ENCODE data around the gene NCOA7. TPM values are rescaled to one million over a fixed set of nuclear protein-coding genes. Genes with fewer than 3 reads are reported as not detected.

Gene NCOA7
- total and polyA plus RNA-seq, 4 donors, result 8.6 to 40.9 (median 17.6) TPM

DNA sequence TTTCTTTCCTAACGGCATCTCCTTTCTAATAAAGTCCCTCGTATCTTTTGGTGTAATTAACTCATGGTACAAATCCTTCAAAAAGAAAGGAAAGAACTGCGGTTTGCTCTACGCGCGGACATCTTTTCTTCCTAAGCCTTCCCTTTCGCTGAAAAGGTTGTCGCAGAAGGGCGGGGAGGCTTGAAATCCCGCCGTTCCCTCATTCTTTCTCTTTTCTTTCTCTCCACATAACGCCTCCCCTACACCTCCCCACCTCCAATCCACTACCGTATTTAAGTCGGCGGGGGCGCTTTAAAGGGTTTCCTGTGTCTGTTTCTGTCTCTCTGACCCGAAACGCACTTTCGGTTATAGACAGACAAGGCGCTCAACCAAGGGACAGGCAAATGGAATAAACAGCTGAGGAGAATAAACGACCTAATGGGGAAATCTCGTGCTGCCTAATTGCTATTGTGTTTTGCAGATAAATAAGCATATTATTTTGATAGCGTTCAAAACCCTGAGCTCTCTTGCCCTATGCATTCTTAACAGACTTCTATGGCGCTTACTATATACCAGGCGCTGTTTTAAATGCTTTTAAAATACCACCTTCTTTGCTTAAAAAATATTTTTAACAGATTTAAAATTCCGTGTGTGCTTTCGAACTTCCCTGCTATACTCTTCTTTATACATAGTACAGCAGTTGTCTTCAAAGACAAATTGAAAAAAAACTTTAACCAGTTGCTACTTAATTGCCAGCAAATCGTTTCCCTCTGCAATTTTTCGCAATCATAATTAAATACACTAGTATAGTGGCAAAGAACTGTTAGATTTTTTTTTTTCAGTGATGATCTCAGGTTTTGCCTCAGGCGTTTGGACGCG, 43.8 kb upstream of the NCOA7 start (continued):
- TF ChIP-seq, protein P1, sequence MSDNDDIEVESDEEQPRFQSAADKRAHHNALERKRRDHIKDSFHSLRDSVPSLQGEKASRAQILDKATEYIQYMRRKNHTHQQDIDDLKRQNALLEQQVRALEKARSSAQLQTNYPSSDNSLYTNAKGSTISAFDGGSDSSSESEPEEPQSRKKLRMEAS (IDR thresholded peaks at IDR 0.05), result peak; percentile 53
- TF ChIP-seq HNF4G (IDR thresholded peaks at IDR 0.05), result no peak

DNA sequence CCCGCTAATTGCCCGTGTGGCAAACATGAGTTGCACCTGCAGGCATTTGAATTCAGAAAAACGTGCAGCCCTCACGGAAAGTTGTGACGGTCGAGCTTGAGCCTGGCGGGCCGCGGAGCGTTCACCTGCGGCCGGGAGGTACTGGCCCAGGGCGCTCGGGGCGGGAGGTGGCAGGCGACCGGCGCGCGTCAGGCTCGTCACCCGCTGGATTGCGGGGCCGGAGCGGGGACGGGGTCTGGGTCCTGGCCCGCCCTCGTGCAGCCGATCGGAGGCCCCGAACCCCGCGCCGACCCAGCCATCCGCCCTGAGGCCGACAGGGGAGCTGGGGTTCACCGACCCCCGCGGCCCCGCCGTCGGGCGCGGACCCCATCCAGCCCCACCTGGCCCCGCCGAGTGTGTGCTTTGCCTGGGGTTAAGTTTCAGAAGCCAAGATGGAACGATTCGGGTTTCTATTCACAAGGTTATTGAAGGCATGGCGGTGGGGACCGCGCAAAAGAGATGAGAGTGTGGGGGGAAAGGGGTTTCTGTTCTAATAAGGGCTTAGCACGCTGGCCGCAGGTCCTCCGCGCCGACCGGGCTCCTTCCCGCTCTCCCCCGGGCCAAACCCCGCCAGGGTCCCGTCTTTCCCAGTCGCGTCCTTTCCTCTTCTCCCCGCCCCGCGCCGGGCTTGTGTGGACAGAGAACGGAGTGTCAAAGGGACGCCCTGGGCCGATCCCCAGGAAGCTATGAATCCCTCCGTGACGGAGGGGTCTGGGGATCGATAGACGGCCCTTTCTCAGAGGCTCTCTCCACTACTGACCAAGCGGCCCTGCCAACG, 43.0 kb upstream of the NCOA7 start:
- Histone ChIP-seq H3K9ac (ENCODE audit: low read depth in 1 of 2, low read length in 2 of 2) (peak overlapping the region; percentile 84 to 100), H3K4me3 (ENCODE audit: low read depth in 1 of 3, low read length in 3 of 3) (peak overlapping the region; percentile 68 to 83 (median 68)), H3K27me3 (ENCODE audit: control insufficient read depth in 4 of 4, insufficient read depth in 4 of 4, low read length in 3 of 4) (no peaks in the 10 kb centered on the region), H3K36me3 (ENCODE audit: control insufficient read depth in 4 of 4, insufficient read depth in 3 of 4, low read depth in 1 of 4, low read length in 3 of 4) (no peaks in the 10 kb centered on the region), H3K4me1 (ENCODE audit: control insufficient read depth in 4 of 4, insufficient read depth in 4 of 4, low read length in 3 of 4) (peaks cover 0 to 46% (median 27%) of the 10 kb centered on the region in 4 donors), H3K27ac (ENCODE audit: low read depth in 1 of 2, low read length in 2 of 2) (peak overlapping the region; percentile 88 to 97), H3K9me3 (ENCODE audit: control insufficient read depth in 4 of 4, low read length in 3 of 4) (no peaks in the 10 kb centered on the region)
- TF ChIP-seq YY1 (IDR thresholded peaks at IDR 0.05) (peak; percentile 50), HNF4A (conservative IDR thresholded peaks at IDR 0.05) (no peak), SP1 (IDR thresholded peaks at IDR 0.05) (no peak)
- TF ChIP-seq, protein P2, sequence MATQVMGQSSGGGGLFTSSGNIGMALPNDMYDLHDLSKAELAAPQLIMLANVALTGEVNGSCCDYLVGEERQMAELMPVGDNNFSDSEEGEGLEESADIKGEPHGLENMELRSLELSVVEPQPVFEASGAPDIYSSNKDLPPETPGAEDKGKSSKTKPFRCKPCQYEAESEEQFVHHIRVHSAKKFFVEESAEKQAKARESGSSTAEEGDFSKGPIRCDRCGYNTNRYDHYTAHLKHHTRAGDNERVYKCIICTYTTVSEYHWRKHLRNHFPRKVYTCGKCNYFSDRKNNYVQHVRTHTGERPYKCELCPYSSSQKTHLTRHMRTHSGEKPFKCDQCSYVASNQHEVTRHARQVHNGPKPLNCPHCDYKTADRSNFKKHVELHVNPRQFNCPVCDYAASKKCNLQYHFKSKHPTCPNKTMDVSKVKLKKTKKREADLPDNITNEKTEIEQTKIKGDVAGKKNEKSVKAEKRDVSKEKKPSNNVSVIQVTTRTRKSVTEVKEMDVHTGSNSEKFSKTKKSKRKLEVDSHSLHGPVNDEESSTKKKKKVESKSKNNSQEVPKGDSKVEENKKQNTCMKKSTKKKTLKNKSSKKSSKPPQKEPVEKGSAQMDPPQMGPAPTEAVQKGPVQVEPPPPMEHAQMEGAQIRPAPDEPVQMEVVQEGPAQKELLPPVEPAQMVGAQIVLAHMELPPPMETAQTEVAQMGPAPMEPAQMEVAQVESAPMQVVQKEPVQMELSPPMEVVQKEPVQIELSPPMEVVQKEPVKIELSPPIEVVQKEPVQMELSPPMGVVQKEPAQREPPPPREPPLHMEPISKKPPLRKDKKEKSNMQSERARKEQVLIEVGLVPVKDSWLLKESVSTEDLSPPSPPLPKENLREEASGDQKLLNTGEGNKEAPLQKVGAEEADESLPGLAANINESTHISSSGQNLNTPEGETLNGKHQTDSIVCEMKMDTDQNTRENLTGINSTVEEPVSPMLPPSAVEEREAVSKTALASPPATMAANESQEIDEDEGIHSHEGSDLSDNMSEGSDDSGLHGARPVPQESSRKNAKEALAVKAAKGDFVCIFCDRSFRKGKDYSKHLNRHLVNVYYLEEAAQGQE (IDR thresholded peaks at IDR 0.05), result no peak
- TF ChIP-seq, protein P3, sequence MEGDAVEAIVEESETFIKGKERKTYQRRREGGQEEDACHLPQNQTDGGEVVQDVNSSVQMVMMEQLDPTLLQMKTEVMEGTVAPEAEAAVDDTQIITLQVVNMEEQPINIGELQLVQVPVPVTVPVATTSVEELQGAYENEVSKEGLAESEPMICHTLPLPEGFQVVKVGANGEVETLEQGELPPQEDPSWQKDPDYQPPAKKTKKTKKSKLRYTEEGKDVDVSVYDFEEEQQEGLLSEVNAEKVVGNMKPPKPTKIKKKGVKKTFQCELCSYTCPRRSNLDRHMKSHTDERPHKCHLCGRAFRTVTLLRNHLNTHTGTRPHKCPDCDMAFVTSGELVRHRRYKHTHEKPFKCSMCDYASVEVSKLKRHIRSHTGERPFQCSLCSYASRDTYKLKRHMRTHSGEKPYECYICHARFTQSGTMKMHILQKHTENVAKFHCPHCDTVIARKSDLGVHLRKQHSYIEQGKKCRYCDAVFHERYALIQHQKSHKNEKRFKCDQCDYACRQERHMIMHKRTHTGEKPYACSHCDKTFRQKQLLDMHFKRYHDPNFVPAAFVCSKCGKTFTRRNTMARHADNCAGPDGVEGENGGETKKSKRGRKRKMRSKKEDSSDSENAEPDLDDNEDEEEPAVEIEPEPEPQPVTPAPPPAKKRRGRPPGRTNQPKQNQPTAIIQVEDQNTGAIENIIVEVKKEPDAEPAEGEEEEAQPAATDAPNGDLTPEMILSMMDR (IDR thresholded peaks at IDR 0.05; ENCODE audit: low read depth, low read length, missing input control), result no peak
- DNase-seq (ENCODE audit: low spot score), result peak; percentile 61
- under 1% methylated on average over 76 of the region's 76 CpGs for WGBS

DNA sequence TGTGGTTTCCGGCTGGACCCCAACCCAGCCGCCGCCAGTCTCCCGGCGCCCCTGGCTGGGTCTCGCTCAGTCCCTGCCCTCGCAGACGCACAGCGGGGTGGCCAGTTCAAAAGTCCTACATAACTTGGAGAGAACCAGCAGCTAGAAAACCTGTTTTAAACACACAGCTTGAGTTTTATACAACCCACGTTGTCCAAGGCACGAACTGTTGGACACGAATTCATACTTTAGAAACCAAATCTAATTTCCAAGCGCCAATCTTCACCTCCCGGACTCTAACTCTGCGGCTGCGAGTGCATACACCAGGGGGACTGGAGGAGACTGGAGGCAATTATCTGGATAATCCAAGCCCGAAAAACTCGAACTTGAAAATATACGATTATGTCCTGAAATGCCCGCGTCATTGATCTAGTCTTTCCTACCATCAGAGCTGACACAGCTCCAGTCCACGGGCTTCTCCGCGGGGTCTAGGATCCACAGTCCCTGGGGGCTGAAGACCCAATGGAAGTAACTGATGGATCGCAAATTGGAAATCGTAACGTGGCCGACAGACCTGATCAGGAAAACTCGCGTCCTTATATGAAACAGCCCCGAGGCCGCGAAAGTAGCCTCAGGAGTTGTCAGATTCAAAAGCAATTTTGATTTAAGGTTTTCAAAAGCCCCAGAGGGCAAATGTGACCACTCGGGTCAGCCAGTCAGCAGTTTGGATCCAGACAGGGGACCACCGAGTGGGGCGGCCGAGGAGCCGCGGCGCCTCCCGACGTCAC, 42.2 kb upstream of the NCOA7 start:
- peak overlapping the region; percentile 88 to 97 for H3K27ac ChIP-seq (ENCODE audit: low read depth in 1 of 2, low read length in 2 of 2)
- peaks cover 0 to 49% (median 29%) of the 10 kb centered on the region in 4 donors for H3K4me1 ChIP-seq (ENCODE audit: control insufficient read depth in 4 of 4, insufficient read depth in 4 of 4, low read length in 3 of 4)
- DNase-seq (ENCODE audit: low spot score), result no peak
- WGBS, result under 1% methylated on average over 42 of the region's 42 CpGs
- TF ChIP-seq FOXA1 (IDR thresholded peaks at IDR 0.05), result no peak
- peak; percentile 45 for TF ChIP-seq TAF1 (conservative IDR thresholded peaks at IDR 0.05)
- peak; percentile 15 to 49 for TF ChIP-seq HNF4A (conservative IDR thresholded peaks at IDR 0.05)
- TF ChIP-seq SP1 (IDR thresholded peaks at IDR 0.05), result peak; percentile 26
- H3K36me3 ChIP-seq (ENCODE audit: control insufficient read depth in 4 of 4, insufficient read depth in 3 of 4, low read depth in 1 of 4, low read length in 3 of 4), result no peaks in the 10 kb centered on the region
- H3K27me3 ChIP-seq (ENCODE audit: control insufficient read depth in 4 of 4, insufficient read depth in 4 of 4, low read length in 3 of 4), result no peaks in the 10 kb centered on the region
- no peaks in the 10 kb centered on the region for H3K9me3 ChIP-seq (ENCODE audit: control insufficient read depth in 4 of 4, low read length in 3 of 4)
- peak overlapping the region; percentile 68 to 83 (median 68) for H3K4me3 ChIP-seq (ENCODE audit: low read depth in 1 of 3, low read length in 3 of 3)
- peak overlapping the region; percentile 84 to 100 for H3K9ac ChIP-seq (ENCODE audit: low read depth in 1 of 2, low read length in 2 of 2)

Data from liver (tissue), 9 donors.